ENCODE results near the gene NEURL1B.
"Not testable (repeated sequence)": the region's sequence is repeated elsewhere in the genome, so short reads cannot be mapped to it uniquely, and the experiment has no call there.

NEURL1B gene

GRCh38 chr5:172659570-172659908 lies 18.5 kb downstream of the NEURL1B start:
- no peak for DNase-seq

- peak in 1 of 2 donors; percentile 46 for DNase-seq
Observed at GRCh38 chr5:172659909-172660628, 19.0 kb downstream of the NEURL1B start.

DNA sequence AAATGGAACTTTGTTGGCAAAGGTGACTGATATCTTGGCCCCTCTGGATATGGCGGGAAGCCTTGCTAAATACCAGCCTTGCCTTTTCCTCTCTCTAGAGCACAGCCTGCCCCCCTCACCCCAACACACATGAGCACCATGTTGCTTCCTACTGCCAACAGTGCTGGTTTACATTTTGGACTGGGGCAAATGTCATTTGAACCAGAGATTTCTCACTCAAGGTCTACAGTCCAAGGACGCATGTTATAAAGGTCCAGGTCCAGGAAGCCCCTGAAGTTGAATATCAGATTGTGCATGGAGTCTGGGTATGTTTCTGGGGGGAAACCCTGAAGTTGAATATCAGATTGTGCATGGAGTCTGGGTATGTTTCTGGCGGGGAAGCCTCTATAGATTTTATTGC lies 19.9 kb downstream of the NEURL1B start:
- DNase-seq: no peak

GRCh38 chr5:172661526-172661925 lies 20.5 kb downstream of the NEURL1B start:
- DNase-seq: no peak

- no peak for DNase-seq
Observed at GRCh38 chr5:172662596-172662995, 21.5 kb downstream of the NEURL1B start.

GRCh38 chr5:172664018-172664417 lies 23.0 kb downstream of the NEURL1B start:
- no peak for DNase-seq

- no peak for DNase-seq
Observed at GRCh38 chr5:172664681-172665541, 23.8 kb downstream of the NEURL1B start.

DNA sequence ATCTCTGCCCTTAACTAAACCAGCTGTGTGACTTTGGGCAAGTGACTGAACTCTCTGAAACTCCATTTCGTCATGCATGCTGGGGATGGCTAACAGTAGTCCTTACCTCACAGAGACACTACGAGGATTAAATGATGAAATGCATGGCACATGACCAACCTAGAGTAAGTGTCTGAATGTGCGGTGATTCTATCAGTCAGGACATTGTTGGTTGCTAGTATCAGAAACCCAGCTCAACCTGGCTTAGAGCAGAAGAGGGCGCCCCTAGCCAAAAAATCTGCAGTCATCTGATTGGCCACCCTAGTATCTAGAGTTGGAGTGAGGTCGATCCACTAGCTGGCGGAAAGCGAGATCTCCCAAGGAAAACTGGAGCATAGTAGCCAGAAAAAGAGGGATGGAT lies 25.2 kb downstream of the NEURL1B start:
- no peak for DNase-seq

DNA sequence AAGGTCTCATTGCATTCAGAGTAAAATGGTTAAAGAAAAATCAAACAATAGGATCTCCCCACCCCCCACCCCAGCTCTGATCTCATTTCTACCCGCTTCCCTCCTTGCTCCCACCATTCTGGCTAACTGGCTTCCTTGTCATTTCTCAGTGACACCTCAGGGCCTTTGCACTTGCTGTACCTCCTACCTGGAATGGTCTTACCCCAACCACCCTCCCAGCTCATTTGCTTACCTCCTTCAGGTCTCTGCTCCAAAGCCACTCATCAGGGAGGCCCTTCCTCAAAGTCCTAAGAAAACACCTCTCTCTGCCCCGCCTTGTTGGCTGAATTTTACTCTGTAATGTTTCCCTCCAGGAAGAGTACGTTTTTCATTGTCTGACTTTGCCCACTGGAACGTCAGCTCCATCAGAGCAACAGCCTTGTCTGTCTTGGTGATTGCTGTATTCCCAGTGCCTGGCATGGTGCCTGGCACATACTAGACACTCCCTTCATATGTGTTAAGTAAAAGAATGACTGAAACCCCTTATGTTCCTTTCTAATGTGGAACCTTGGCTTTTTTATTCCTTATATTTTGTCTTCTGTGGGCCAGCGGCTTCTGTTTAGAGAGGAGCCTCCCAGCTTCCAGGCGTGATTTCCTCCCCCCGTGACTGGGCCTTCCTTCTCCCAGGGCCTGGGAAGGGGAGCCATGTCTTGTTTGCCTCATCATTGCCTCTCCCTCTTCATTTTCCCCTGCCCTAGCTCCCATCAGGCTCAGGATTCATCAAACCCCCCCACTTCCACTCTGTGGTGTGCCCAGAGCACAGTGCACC lies 26.9 kb downstream of the NEURL1B start:
- no peak for DNase-seq

DNA sequence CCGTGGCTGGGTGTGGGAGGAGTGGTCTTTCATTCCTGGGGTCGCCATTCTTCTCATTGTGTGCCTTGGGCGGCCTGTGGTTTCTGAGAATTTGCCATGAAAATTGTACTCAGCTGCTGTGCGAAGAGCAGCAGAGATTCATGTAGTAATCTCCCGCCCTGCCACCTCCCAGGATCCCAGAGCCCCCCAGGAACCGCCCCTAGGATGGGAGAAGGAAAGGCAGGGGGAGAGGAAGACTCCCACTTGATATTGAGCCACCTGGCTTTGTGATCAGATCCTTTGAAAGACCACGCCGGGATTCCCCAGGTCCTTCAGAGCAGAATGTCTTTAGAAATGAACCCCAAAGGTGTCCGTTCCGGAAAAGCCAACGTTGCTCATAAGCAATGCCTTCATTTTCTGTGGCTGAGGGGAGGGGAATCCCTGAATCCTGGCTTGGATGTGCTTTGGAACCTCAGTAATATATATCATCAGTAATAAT lies 27.6 kb downstream of the NEURL1B start:
- no peak for DNase-seq

DNA sequence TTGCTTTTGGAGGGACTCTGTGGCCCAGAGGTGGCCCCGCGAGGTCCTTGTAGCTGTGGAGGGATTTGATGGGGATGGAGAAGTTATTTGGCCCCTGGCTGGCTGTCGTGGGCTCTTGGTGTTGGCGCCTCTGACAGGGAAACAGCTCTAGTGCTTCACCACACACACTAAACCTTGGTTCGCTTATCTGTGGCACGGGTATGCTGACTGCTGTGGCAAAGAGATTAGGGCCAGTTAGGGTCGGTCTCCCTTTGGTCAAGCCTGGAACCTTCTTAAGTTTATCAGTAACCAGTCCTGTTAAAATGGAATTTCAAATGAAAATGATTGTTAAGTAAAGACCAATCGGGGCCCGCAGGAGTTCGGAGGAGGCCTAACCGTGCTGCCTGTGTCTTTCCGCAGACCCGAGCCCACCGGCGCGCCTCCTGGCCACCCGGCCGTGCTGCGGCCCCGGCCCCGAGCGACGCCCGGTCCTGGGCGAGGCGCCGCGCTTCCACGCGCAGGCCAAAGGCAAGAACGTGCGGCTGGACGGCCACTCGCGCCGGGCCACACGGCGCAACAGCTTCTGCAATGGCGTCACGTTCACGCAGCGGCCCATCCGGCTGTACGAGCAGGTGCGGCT lies 28.4 kb downstream of the NEURL1B start:
- DNase-seq: no peak

DNA sequence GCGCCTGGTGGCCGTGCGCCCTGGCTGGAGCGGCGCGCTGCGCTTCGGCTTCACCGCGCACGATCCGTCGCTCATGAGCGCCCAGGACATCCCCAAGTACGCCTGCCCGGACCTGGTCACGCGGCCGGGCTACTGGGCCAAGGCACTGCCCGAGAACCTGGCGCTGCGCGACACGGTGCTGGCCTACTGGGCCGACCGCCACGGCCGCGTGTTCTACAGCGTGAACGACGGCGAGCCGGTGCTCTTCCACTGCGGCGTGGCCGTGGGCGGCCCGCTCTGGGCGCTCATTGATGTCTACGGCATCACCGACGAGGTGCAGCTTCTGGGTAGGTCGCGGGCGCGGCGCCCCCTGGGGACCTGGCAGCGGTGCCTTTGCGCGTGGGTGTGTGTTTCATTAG lies 28.9 kb downstream of the NEURL1B start:
- DNase-seq: no peak

- no peak for DNase-seq
Observed at GRCh38 chr5:172670444-172670843, 29.4 kb downstream of the NEURL1B start.

DNA sequence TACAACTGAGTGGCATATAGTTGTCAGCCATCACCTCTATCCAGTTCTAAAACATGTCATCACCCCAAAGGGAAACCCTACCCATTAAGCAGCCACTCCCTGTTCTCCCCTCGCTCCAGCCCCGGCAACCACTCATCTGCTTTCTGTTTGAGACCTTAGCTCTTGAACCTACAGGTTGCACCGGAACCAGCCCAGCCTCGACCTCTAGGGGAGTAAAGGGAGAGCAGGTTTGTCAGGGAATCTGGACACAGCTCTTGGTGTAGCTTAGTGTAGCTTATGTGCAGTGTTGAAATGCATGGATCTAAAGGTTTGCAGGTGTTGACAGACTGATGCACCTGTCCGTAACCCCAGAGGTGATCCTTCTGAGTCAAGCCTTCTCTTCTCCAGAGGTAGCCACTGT lies 30.0 kb downstream of the NEURL1B start:
- DNase-seq: no peak

- DNase-seq: no peak
Observed at GRCh38 chr5:172672681-172673080, 31.6 kb downstream of the NEURL1B start.

GRCh38 chr5:172674155-172674554 lies 33.1 kb downstream of the NEURL1B start:
- no peak for DNase-seq

- DNase-seq: no peak
Observed at GRCh38 chr5:172676914-172677475, 35.9 kb downstream of the NEURL1B start.

- DNase-seq: not testable (repeated sequence)
Observed at GRCh38 chr5:172678362-172678874, 37.4 kb downstream of the NEURL1B start.

DNA sequence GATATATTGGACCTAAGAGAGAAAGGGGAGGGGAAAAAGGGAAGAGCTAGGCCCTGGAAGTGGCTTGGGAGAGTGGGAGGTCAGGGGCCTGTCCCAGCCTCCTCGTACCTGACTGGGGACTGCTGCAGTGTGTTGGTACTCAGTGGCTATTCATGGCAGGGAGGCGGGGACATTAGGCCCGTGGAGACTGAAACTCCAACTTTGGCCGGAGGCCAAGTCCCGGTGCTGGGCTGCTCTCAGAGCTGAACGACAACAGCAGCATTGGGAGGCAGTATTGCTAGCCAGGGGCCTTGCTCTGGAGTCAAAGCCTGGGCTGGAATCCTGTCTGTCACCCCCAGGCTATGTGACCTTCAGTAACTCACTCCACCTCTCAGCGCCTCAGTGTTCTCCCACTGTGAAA lies 37.8 kb downstream of the NEURL1B start:
- DNase-seq: no peak

GRCh38 chr5:172679628-172680212 lies 38.7 kb downstream of the NEURL1B start:
- DNase-seq: no peak

GRCh38 chr5:172680921-172681320 lies 39.9 kb downstream of the NEURL1B start:
- DNase-seq: no peak

DNA sequence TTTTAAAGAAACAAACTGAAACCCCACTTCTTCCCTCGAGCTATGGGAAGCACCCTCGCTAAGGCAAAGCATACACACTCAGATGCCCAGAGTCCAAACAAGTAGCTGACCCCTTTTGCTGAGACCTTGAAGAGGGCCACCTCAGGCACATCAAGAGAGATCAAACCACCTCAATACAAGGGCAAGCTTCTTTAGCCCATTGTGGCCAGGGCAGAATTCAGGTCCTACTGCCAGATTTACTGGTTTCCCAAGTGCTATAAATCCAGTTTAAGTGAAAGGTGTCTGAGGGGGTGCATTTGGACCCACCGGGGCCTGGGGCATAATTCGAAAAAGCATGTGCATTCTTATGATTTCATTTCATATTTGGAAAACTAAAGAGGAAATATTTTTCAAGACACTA lies 40.4 kb downstream of the NEURL1B start:
- no peak for DNase-seq
